Mesodermal cell (in vitro differentiated cells): Measurements from ENCODE around the gene SRPK1.

Experiments
- H3K27ac ChIP-seq: 2 replicates; pipeline ENCODE4 v1.7.0; 2013; ENCODE audit warnings: mild to moderate bottlenecking, low read depth, low read length, moderate library complexity; ENCODE audit not compliant: severe bottlenecking
- H3K36me3 ChIP-seq: 2 replicates; pipeline ENCODE4 v1.7.1; 2013; ENCODE audit warnings: mild to moderate bottlenecking, low read length, moderate library complexity; ENCODE audit not compliant: control insufficient read depth, insufficient read depth
- H3K4me1 ChIP-seq: one replicate; pipeline ENCODE4 v1.7.1; 2013; ENCODE audit warnings: mild to moderate bottlenecking, low read length; ENCODE audit not compliant: insufficient read depth, control insufficient read depth, poor library complexity, severe bottlenecking
- H3K4me3 ChIP-seq: 2 replicates; pipeline ENCODE4 v1.7.0; 2013; ENCODE audit warnings: low read length, control low read depth, mild to moderate bottlenecking; ENCODE audit not compliant: insufficient read depth, poor library complexity, severe bottlenecking; ENCODE audit errors: extremely low read depth
- H3K9me3 ChIP-seq: 2 replicates; pipeline ENCODE4 v1.7.1; 2013; ENCODE audit warnings: mild to moderate bottlenecking, low read length, moderate library complexity; ENCODE audit not compliant: control insufficient read depth
- WGBS, 2 experiments: methylation state at CpG; one replicate each; pipeline ENCODE4 v1.1.5; 2013; ENCODE audit warnings: missing lambda C conversion rate in 2 of 2; ENCODE audit not compliant: insufficient coverage in 2 of 2; 5-methylcytosine and 5-hydroxymethylcytosine counted together

The SRPK1 gene

DNA sequence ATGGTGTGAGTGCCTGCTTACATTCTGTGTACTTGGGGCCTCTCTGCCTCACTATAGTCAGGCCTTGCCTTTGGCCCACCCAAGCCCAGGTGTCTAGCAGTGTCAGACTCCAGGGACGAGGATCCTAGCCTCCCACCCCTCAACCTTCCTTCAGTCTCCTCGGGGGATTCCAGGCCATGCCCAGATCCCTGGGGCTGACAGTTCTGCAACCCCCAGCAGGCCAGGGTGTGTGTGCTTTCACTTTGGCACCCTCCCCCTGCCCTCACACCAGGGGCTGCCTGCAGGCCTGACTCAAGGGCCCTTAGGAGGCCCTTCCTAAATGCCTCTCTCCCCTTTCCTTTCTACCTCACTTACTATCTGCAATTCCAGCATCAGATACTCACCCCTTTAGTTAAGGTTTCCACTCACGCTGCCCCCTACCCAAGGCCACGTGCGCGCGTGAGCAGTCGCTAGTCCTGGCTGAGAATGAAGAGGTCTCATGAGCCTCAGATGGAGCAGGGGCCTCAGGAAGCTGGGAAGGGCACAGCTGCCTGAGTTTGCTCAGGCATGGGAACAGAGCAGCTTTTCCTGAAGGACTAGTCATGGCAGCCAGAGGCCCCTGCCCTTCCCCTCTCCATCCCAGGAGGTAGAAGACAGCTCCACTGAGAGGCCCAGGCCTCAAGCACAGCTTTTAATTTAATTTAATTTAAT lies 122.9 kb downstream of the SRPK1 start:
- Histone ChIP-seq H3K36me3 (no peaks in the 10 kb centered on the region), H3K4me3 (no peak overlapping the region), H3K9me3 (no peaks in the 10 kb centered on the region), H3K4me1 (no peaks in the 10 kb centered on the region), H3K27ac (no peak overlapping the region)
- 75 to 83% methylated on average over 8 of the region's 8 CpGs for WGBS, 2 experiments

DNA sequence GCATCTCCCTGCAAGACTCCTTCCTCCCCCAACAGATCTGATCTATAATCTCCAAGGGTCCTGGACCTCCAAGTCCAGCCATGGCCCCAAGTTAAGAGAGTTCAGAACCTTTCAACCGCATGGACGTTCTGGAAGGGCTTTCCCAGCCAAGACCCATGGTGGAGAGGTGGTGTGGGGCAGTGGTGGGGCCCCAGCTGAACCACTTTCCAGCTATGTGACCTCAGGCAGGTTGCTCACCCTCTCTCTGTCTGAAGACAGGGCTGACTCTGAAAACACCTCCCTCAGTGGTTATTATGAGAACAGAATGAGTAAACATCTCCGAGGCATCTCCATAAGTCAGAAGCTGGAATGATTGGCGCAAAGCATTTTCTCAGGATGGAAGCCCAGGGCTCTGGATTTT lies 124.7 kb downstream of the SRPK1 start:
- no peaks in the 10 kb centered on the region for H3K9me3 ChIP-seq
- H3K4me1 ChIP-seq: no peaks in the 10 kb centered on the region
- WGBS, 2 experiments: 88 to 98% methylated on average over 2 to 3 of the region's 4 CpGs
- H3K4me3 ChIP-seq: no peak overlapping the region
- no peaks in the 10 kb centered on the region for H3K36me3 ChIP-seq
- no peak overlapping the region for H3K27ac ChIP-seq

- Histone ChIP-seq H3K27ac (no peak overlapping the region), H3K9me3 (no peaks in the 10 kb centered on the region), H3K36me3 (no peaks in the 10 kb centered on the region), H3K4me1 (no peaks in the 10 kb centered on the region), H3K4me3 (no peak overlapping the region)
- WGBS, 2 experiments: 91 to 95% methylated on average over 9 to 10 of the region's 11 CpGs
These were observed 125.3 kb downstream of the SRPK1 start for GRCh38 chr6:35795453-35796071.

DNA sequence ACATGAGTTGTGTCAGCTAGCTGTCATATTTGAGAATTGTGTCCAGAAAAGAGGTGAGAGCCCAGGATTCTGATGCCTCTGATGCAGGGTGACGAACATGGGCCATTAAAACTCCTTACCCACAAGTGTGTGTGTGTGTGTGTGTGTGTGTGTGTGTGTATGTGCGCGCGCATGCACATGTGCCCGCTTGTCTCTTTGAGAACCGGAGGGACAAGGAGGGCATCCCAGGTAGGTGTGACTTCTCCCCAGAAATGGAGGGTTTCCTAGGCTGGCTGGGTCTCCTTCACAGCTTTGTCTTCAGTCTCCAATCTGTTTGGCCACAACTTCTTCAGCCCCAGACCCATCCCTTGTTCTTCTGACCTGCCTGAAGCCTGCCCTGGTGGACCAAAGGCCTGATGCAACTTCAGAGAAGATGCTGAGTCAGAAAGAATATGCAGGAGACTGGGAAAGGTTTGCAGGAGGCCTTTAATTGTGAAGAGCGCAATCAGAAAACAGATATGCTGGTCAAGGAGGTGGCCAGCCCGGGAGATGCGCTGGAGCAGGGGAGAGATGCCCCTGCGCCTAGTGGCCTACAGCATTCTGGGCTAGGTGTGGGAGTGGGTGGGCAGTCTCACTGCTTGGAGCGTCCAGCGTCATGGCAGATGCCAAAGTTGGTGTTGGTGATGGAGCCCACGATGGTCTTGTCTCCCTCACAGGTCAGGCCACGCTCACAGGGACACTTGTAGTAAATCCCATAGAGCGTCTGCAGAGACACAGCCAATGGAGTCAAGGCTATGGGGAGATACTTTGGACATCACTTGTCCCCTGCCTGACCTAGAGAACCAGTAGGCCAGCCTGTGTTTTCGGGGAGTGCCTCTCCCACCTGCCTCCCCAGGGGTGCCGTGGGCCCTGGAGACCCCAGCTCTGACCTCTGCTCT lies 126.1 kb downstream of the SRPK1 start:
- Histone ChIP-seq H3K36me3 (no peaks in the 10 kb centered on the region), H3K27ac (no peak overlapping the region), H3K4me3 (no peak overlapping the region), H3K9me3 (no peaks in the 10 kb centered on the region), H3K4me1 (no peaks in the 10 kb centered on the region)
- 93 to 94% methylated on average over 16 of the region's 17 CpGs for WGBS, 2 experiments

DNA sequence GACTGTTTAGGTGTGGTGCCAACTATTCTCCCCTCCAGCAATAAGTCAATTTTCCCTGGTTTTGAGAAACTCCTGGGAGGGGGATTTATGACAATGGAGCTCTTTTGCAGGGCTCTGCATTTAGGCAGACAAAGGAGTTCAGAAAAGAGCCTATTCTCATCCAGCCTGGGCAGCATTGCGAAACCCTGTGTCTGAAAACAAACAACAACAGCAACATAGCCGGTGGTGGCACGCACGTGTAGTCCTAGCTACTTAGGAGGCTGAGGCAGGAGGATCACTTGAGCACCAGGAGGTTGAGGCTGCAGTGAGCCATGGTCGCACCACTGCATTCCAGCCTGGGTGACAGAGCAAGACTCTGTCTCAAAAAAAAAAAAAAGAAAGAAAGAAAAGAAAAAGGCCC lies 130.2 kb downstream of the SRPK1 start:
- Histone ChIP-seq H3K4me3 (no peak overlapping the region), H3K4me1 (no peaks in the 10 kb centered on the region), H3K36me3 (no peaks in the 10 kb centered on the region), H3K9me3 (no peaks in the 10 kb centered on the region), H3K27ac (no peak overlapping the region)
- 85 to 90% methylated on average over 4 to 5 of the region's 5 CpGs for WGBS, 2 experiments

- Histone ChIP-seq H3K27ac (no peak overlapping the region), H3K36me3 (no peaks in the 10 kb centered on the region), H3K4me1 (no peaks in the 10 kb centered on the region), H3K9me3 (no peaks in the 10 kb centered on the region), H3K4me3 (no peak overlapping the region)
- WGBS, 2 experiments: 73 to 88% methylated on average over 3 of the region's 4 CpGs
These were observed 132.4 kb downstream of the SRPK1 start for GRCh38 chr6:35788423-35788982.

DNA sequence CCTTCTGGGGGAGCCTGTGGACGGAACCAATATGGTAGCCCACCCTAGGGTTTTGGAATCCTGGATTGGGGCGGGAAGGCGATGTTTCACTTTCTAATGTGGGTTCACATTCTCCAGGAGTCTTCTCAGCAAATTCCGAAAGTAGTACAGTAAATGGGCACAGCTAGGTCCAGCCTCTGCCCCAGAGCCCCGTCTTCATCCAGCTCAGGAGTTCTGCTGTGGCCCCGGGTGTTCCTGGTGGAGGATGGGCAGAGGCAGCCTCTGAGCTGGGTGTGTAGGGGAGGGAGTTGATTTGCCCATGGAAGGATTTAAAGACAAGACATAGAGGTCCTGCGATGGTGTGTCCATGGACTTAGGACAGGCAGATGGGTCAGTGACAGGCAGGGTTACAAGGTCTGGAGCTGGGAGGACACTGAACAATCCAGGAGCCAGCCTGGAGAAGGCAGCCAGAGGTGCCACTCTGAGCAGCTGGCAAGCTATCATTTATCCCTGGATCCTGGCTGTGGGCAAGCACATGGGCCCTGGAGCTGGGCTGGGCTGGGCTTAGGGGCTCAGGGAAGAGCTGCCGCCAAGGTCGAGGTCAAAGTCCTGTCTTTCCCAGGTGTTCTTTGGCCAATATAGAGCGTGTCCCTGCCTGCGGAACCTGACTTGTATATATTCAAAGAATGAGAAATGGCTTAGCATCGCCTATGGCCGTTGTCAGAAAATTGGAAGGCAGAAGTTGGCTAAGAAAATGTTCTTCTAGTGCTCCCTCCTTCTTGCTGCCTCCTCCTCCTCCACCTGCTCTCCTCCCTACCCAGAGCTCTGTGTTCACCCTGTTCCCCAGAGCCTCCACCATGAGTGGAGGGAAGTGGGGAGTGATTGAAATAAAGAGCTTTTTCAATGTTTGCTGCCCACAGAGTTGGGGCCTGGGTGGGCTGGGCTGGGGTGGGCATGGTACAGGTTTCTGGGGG lies 133.4 kb downstream of the SRPK1 start:
- Histone ChIP-seq H3K36me3 (no peaks in the 10 kb centered on the region), H3K4me1 (no peaks in the 10 kb centered on the region), H3K4me3 (no peak overlapping the region), H3K27ac (no peak overlapping the region), H3K9me3 (no peaks in the 10 kb centered on the region)
- 91 to 94% methylated on average over 13 of the region's 13 CpGs for WGBS, 2 experiments

DNA sequence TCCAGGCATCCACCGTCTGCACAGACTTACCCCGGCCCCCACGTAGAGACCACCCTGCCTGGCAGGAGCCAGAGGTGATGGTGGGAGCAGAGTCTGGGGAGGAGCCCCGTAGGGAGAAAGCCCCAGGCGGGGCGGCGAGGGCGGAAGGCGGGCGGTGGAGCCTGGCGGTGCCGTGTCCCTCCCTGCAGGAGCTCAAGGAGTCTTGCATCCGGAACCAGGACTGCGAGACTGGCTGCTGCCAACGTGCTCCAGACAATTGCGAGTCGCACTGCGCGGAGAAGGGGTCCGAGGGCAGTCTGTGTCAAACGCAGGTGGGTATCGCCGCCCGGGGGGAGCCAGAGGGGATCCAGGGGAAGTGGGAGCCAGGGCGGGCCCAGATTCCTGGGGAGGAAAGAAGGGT lies 134.1 kb downstream of the SRPK1 start:
- Histone ChIP-seq H3K9me3 (no peaks in the 10 kb centered on the region), H3K36me3 (no peaks in the 10 kb centered on the region), H3K4me1 (no peaks in the 10 kb centered on the region), H3K27ac (no peak overlapping the region), H3K4me3 (no peak overlapping the region)
- 87 to 93% methylated on average over 25 of the region's 25 CpGs for WGBS, 2 experiments

DNA sequence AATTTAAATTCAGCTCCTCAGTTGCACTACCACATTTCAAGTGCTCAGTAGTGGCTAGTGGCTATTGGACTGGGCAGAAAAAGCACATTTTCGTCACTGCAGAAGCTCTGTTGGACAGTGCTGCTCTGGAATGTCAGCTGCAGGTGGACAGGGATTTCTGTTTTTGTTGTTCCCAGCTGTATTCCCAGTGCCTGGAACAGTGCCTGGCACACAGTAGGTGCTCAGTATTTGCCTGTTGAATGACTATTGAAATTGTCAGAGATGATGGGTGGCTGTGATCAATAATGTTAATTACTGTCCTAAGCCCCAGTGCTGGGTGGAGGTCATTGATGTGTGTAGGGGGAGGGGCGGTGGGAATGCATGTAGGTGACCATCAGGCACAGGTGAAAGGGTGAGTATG lies 134.6 kb downstream of the SRPK1 start:
- H3K27ac ChIP-seq: no peak overlapping the region
- H3K4me3 ChIP-seq: no peak overlapping the region
- no peaks in the 10 kb centered on the region for H3K36me3 ChIP-seq
- H3K4me1 ChIP-seq: no peaks in the 10 kb centered on the region
- no peaks in the 10 kb centered on the region for H3K9me3 ChIP-seq
- 86 to 89% methylated on average over 2 of the region's 2 CpGs for WGBS, 2 experiments

DNA sequence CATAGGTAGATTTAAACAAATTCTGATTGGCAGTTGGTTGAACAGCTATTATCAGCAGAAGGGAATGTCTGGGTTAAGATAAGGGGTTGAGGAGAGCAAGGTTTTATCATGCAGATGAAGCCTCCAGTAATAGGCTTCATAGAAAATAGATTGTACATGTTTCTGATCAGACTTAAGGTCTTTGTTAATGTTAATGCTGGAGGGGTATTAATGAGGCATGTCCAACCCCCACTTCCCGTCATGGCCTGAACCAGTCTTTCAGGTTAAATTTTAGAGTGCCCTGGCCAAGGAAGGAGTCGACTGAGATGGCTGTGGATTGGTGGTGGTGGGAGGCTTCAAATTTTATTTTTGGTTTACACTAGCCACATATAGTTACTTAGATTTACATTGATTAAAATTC lies 136.7 kb downstream of the SRPK1 start:
- Histone ChIP-seq H3K4me1 (no peaks in the 10 kb centered on the region), H3K9me3 (no peaks in the 10 kb centered on the region), H3K27ac (no peak overlapping the region), H3K36me3 (no peaks in the 10 kb centered on the region), H3K4me3 (no peak overlapping the region)
- no CpG with 5 or more reads among the region's 2 CpGs for WGBS, 2 experiments
